ENCODE data around the gene TAS1R3. TPM values are rescaled to one million over a fixed set of nuclear protein-coding genes. Genes with fewer than 3 reads are reported as not detected.

Gene TAS1R3
- total RNA-seq, 2 donors from 2014 or later, result 0.24 to 0.57 TPM

GRCh38 chr1:1346501-1346890, 15.4 kb downstream of the TAS1R3 start:
- Histone ChIP-seq H3K9me3 (no peaks in the 10 kb centered on the region), H3K9ac (ENCODE audit: low read depth in 2 of 2, low read length in 2 of 2) (no peak overlapping the region), H3K27ac (no peak overlapping the region), H3K27me3 (no peaks in the 10 kb centered on the region), H3K36me3 (no peaks in the 10 kb centered on the region), H3K4me1 (peaks cover 17% of the 10 kb centered on the region), H3K4me3 (no peak overlapping the region)
- DNase-seq, result no peak
- intact Hi-C loops (cut with DNase I), result no loop called here
- TF ChIP-seq CTCF (IDR thresholded peaks at IDR 0.05), result no peak

GRCh38 chr1:1347026-1347595, 16.0 kb downstream of the TAS1R3 start:
- no peak for DNase-seq
- Histone ChIP-seq H3K4me1 (peaks cover 17% of the 10 kb centered on the region), H3K9me3 (no peaks in the 10 kb centered on the region), H3K9ac (ENCODE audit: low read depth in 2 of 2, low read length in 2 of 2) (peak overlapping the region; percentile 92 to 94), H3K27ac (peak overlapping the region; percentile 79), H3K27me3 (no peaks in the 10 kb centered on the region), H3K36me3 (no peaks in the 10 kb centered on the region), H3K4me3 (peak overlapping the region; percentile 41)
- intact Hi-C loops (cut with DNase I), result no loop called here
- no peak for TF ChIP-seq CTCF (IDR thresholded peaks at IDR 0.05)

DNA sequence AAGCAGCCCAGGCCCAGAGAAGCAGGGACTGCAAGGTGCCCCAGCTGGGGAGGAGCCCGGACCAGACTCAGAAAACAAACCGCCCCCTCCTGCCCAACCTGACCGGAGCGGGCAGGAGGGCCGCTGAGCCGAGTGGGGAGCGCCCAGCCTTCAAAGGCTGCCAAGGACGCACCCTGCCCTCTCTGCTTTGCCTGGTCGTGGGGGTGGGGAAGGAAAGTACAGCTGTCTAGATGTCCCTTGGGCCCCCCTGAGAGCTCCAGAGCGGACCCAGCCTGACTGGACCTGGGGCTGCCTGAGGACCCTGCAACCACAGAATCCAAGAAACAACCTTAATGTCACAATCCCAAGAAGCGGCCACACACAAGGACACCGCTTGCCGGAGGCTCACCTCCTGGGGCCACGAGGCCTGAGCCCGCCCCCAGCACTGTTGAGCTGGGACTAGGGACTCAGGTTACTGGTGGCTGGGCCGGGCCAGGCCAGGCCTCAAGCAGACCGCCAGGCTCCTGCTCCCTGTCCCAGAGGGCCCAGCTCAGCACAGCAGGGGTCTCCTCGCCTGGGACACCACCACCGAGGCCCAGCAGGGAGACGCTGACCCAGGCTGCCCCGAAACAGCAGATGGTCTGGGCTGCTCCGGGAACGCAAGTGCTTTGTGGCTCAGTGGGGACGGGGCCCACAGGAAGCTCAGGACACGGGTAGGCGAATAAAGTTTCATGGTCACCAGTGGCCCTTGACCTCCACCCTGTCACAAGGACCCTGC, 16.8 kb downstream of the TAS1R3 start:
- no peak for TF ChIP-seq CTCF (IDR thresholded peaks at IDR 0.05)
- peaks cover 17% of the 10 kb centered on the region for H3K4me1 ChIP-seq

GRCh38 chr1:1348420-1349255, 17.6 kb downstream of the TAS1R3 start:
- Histone ChIP-seq H3K4me3 (peak overlapping the region; percentile 41), H3K4me1 (peaks cover 17% of the 10 kb centered on the region), H3K36me3 (no peaks in the 10 kb centered on the region), H3K27me3 (peaks cover 6% of the 10 kb centered on the region), H3K9me3 (no peaks in the 10 kb centered on the region), H3K27ac (peak overlapping the region; percentile 79), H3K9ac (ENCODE audit: low read depth in 2 of 2, low read length in 2 of 2) (peak overlapping the region; percentile 92 to 94)
- no peak for TF ChIP-seq CTCF (IDR thresholded peaks at IDR 0.05)
- intact Hi-C loops (cut with DNase I), result no loop called here
- no peak for DNase-seq

More for the DNA sequence above, 16.8 kb downstream of the TAS1R3 start:
- intact Hi-C loops (cut with DNase I), result no loop called here
- Histone ChIP-seq H3K9ac (ENCODE audit: low read depth in 2 of 2, low read length in 2 of 2) (peak overlapping the region; percentile 92 to 94), H3K27me3 (no peaks in the 10 kb centered on the region), H3K36me3 (no peaks in the 10 kb centered on the region), H3K27ac (peak overlapping the region; percentile 79), H3K9me3 (no peaks in the 10 kb centered on the region), H3K4me3 (peak overlapping the region; percentile 41)
- DNase-seq, result peak; percentile 85

DNA sequence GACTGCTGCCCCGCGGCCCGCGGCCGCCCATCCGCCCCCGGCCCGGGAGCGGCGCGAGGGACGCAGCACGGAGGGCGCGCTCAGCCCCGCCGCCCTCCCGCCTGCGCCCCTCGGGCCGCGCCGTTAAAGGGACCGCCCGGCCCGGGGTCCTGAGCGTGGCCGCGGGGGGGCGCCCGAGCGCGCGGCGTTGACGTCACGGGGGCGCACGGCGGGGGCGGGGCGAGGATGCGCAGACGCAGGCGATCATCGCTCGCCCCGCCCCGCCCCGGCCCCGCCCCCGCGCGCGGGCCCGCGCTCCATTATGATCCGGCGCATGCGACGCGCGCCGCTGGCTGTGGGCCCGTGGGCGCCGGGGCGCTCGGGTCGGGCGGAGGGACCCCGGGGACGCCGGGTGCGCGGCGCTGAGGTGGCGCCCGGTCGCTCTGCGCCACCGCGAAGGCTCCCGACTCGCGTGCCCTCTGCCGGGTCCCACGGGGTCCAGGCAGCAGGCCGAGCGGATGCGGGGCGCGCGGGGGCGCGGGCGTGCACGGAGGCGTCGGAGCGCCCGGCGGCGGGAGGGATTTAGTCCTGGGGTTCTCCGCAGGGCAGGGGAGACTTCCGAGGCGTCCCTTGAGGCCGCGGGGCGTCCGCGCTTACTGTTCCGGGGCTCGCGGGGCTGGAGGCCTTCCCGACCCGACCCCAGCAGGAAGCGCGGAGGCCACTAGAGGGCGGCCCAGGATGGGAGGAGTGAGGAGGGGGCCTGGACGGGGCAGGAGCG, 18.4 kb downstream of the TAS1R3 start, which contains the start of gene DVL1:
Gene DVL1, minus strand, starts transcription at position 163 of the 757 bp plus-strand sequence. CDS start 353 bp downstream, outside the sequence.
- Histone ChIP-seq H3K9ac (ENCODE audit: low read depth in 2 of 2, low read length in 2 of 2) (peak within 1 kb of the TSS; percentile 92 to 94), H3K4me1 (peaks cover 17% of the 10 kb centered on the region), H3K9me3 (no peaks in the 10 kb centered on the region), H3K27me3 (peaks cover 14% of the 10 kb centered on the region), H3K27ac (peak within 1 kb of the TSS; percentile 79), H3K36me3 (no peaks in the 10 kb centered on the region), H3K4me3 (peak within 1 kb of the TSS; percentile 59)
- DNase-seq, result peak; percentile 76
- peak; percentile 25 for TF ChIP-seq CTCF (IDR thresholded peaks at IDR 0.05)
- intact Hi-C loops (cut with DNase I), result no loop called here
